Nephron (organoid): ENCODE results near the gene ABHD15.

Experiments used
- H3K27ac Mint-ChIP-seq, 3 experiments: 2 replicates each; pipeline ENCODE4 v1.8.0; 2020; ENCODE audit warnings: mixed read lengths in 3 of 3, mild to moderate bottlenecking in 2 of 3, moderate library complexity in 1 of 3
- H3K27me3 Mint-ChIP-seq: 2 replicates; pipeline ENCODE4 v1.8.0; 2021; ENCODE audit warnings: low read depth, mild to moderate bottlenecking, moderate library complexity, mixed read lengths
- H3K36me3 Mint-ChIP-seq: 2 replicates; pipeline ENCODE4 v1.8.0; 2020; ENCODE audit warnings: low read depth, mixed read lengths
- H3K4me1 Mint-ChIP-seq: 2 replicates; pipeline ENCODE4 v1.8.0; 2020; ENCODE audit warnings: mixed read lengths
- H3K4me3 Mint-ChIP-seq, 3 experiments: 2 replicates each; pipeline ENCODE4 v1.8.0; 2020; ENCODE audit warnings: mild to moderate bottlenecking in 3 of 3, mixed read lengths in 3 of 3, moderate library complexity in 2 of 3
- H3K9me3 Mint-ChIP-seq: 2 replicates; pipeline ENCODE4 v1.8.0; 2020; ENCODE audit warnings: mixed read lengths
- TF ChIP-seq, protein P1 (sequence below), 3 experiments: fragments of 200-600 bp; sonication (generic); IDR thresholded peaks; one replicate each; pipeline ENCODE4 v1.5.0; 2021; ENCODE audit warnings: antibody characterized with exemption in 3 of 3; ENCODE audit not compliant: unreplicated experiment in 3 of 3

ABHD15 gene

DNA sequence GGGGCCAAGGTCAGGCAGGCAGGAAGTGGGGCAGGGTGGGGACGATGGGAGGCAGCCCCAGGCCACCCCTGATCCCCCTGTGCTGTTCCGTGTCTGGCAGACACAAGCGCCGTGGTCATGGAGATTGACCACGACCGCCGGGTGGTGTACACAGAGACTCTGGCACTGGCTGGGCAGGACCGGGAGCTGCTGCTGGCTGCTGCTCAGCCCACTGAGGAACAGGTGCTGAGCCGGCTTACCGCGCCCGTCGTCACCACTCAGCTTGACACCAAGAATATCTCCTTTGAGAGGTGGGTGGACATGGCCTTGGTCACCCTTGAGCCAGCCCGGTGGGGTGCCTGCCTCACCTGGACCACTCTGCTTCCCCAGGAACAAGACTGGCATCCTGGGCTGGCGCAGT is 42.1 kb upstream of the ABHD15 start:
- Mint-ChIP-seq H3K27ac (no peak overlapping the region), H3K4me3 (no peak overlapping the region), H3K9me3 (no peaks in the 10 kb centered on the region), H3K4me1 (no peaks in the 10 kb centered on the region), H3K36me3 (peaks cover 8% of the 10 kb centered on the region), H3K27me3 (no peaks in the 10 kb centered on the region)
- TF ChIP-seq, protein P1, sequence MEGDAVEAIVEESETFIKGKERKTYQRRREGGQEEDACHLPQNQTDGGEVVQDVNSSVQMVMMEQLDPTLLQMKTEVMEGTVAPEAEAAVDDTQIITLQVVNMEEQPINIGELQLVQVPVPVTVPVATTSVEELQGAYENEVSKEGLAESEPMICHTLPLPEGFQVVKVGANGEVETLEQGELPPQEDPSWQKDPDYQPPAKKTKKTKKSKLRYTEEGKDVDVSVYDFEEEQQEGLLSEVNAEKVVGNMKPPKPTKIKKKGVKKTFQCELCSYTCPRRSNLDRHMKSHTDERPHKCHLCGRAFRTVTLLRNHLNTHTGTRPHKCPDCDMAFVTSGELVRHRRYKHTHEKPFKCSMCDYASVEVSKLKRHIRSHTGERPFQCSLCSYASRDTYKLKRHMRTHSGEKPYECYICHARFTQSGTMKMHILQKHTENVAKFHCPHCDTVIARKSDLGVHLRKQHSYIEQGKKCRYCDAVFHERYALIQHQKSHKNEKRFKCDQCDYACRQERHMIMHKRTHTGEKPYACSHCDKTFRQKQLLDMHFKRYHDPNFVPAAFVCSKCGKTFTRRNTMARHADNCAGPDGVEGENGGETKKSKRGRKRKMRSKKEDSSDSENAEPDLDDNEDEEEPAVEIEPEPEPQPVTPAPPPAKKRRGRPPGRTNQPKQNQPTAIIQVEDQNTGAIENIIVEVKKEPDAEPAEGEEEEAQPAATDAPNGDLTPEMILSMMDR (IDR thresholded peaks at IDR 0.05; ENCODE audit: unreplicated experiment in 3 of 3) = no peak

DNA sequence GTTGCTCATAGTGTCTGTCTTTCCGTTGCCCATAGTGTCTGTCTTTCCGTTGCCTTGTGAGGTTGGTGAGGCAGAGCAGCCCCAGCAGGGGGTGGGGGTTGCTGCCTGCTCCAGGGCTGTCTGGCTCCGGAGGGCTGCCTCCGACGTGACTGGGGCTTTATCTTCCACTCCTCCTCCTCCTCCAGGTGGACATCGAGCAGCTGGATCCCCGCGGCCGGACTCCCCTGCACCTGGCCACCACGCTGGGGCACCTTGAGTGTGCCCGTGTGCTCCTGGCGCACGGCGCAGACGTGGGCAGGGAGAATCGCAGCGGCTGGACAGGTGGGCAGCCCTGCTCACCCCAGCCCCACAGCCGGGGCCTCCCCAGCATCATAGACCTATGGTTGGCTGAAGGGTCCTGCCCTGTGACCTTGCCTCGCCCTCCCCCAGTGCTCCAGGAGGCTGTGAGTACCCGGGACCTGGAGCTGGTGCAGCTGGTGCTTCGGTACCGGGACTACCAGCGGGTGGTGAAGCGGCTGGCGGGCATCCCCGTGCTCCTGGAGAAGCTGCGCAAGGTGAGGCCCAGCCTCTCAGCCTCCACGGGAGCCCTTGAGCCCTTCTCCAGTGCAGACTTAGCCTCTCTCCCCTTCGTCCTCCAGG is 40.8 kb upstream of the ABHD15 start:
- Mint-ChIP-seq H3K27ac (no peak overlapping the region), H3K27me3 (no peaks in the 10 kb centered on the region), H3K4me3 (no peak overlapping the region), H3K4me1 (peaks cover 7% of the 10 kb centered on the region), H3K9me3 (no peaks in the 10 kb centered on the region), H3K36me3 (peaks cover 5% of the 10 kb centered on the region)
- TF ChIP-seq, protein P1 (IDR thresholded peaks at IDR 0.05; ENCODE audit: unreplicated experiment in 3 of 3) = no peak

DNA sequence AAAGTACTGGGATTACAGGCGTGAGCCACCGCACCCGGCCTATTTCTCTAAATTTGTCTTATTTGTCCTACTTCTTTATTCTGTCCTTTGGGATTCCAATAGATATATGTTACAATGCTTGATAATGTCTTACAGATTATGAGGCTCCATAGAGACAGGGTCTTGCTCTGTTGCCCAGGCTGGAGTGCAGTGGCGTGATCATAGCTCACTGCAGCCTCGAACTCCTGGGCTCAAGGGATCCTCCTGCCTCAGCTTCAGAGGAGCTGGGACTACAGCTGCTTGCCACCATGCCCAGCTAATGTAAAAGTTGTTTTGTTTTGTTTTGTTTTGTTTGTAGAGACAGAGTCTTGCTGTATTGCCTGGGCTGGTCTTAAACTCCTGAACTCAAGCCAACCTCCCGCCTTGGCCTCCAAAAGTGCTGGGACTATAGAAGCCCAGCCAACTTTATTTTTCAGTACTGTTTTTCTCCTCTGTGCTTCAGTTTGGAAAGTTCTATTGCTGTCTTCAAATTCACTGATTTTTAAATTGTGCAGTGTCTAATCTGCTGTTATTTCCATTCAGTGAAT is 36.4 kb upstream of the ABHD15 start:
- H3K27ac Mint-ChIP-seq = peak overlapping the region in 2 of 3 experiments; percentile 27 to 34
- H3K36me3 Mint-ChIP-seq = no peaks in the 10 kb centered on the region
- H3K9me3 Mint-ChIP-seq = no peaks in the 10 kb centered on the region

DNA sequence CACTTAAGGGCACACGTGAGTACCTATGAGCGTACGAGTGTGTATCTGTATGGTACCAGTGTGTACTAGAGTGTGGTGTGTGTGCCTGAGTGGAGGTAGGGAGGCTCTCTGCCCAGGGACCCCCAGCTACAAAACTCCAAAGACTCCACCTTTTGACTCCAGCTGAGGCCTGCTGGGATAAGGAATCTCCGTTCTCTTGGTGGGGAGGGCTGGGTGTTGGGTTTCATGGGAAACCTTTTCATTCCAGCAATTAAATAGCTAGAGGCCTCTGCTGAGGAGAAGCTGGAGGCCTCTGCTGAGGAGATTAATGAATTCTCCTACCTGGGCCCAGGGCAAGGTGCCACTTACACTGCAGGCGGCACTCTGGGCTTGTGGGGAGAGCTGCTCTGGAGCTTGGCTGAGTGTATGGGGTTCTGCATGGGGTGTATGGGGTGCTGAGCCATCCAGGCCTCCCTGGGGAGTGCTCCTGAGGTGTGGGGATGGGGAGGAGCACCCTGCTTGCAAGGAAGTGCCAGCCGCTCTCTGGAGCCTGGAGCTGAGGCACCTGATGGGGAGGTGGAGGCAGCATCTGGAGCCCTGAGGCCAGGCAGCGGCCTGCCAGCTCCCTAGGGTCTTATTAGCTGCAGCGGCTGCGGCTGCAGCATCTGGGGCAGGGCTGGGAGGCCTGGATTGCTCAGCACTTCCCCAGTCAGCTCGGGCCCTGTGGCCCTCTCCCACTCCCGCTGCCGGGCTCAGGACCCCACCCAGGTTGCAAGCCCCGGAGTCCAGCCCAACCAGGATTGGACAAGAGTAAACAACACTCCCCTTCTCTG is 30.7 kb upstream of the ABHD15 start:
- H3K27ac Mint-ChIP-seq = peak overlapping the region; percentile 69 to 78 (median 71)
- H3K36me3 Mint-ChIP-seq = no peaks in the 10 kb centered on the region
- TF ChIP-seq, protein P1 (IDR thresholded peaks at IDR 0.05; ENCODE audit: unreplicated experiment in 3 of 3) = no peak
- peaks cover 11% of the 10 kb centered on the region for H3K27me3 Mint-ChIP-seq
- H3K4me3 Mint-ChIP-seq = peak overlapping the region; percentile 49 to 76 (median 61)
- no peaks in the 10 kb centered on the region for H3K9me3 Mint-ChIP-seq
- H3K4me1 Mint-ChIP-seq = peaks cover 39% of the 10 kb centered on the region

More for the DNA sequence above, 36.4 kb upstream of the ABHD15 start:
- Mint-ChIP-seq H3K27me3 (peaks cover 11% of the 10 kb centered on the region), H3K4me1 (peaks cover 28% of the 10 kb centered on the region), H3K4me3 (no peak overlapping the region)
- TF ChIP-seq, protein P1 (IDR thresholded peaks at IDR 0.05; ENCODE audit: unreplicated experiment in 3 of 3) = no peak

DNA sequence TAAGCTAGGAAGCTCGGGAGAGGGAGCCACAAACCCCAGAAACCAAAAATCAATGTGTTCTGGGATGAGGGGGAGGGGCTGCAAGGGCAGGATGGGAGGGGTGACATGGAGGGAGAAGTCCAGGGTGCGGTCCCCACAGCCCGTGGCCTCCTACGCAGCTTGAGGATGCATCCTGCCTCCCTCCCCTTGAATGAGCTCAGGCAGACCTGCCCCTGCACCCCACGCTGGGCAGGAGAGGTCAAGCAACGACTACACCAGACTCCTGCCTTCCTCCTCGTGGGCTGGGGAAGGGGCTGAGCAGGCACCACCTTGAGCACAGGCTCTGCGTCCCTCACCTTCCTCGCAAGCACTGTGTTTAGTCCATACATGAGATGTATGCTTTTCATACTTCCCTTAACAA is 30.0 kb upstream of the ABHD15 start:
- H3K36me3 Mint-ChIP-seq = no peaks in the 10 kb centered on the region
- H3K27me3 Mint-ChIP-seq = peaks cover 11% of the 10 kb centered on the region
- no peaks in the 10 kb centered on the region for H3K9me3 Mint-ChIP-seq
- peaks cover 46% of the 10 kb centered on the region for H3K4me1 Mint-ChIP-seq
- TF ChIP-seq, protein P1 (IDR thresholded peaks at IDR 0.05; ENCODE audit: unreplicated experiment in 3 of 3) = no peak
- H3K4me3 Mint-ChIP-seq = peak overlapping the region; percentile 49 to 76 (median 61)
- H3K27ac Mint-ChIP-seq = peak overlapping the region; percentile 69 to 78 (median 71)
